SK-N-SH treated with all-trans-retinoic acid at 6 μM for 48 hours (cell line): ENCODE measurements around the gene AKR1B15.

Experiments
- PPARA ChIP-seq: fragments of 250-450 bp; sonication (Bioruptor Pico); IDR thresholded peaks from 2 replicates; pipeline ENCODE4 v1.5.0; 2020; ENCODE audit warnings: mild to moderate bottlenecking, borderline replicate concordance
- ZC3H10 ChIP-seq: fragments of 250-450 bp; sonication (Bioruptor Pico); IDR thresholded peaks from 2 replicates; pipeline ENCODE4 v1.5.1; 2021; ENCODE audit warnings: mild to moderate bottlenecking, moderate library complexity
- TF ChIP-seq, protein P1 (sequence below): fragments of 250-450 bp; sonication (Bioruptor Pico); IDR thresholded peaks from 2 replicates; pipeline ENCODE4 v1.8.0; 2020; ENCODE audit warnings: mild to moderate bottlenecking, moderate library complexity, borderline replicate concordance

- TF ChIP-seq, protein P1, sequence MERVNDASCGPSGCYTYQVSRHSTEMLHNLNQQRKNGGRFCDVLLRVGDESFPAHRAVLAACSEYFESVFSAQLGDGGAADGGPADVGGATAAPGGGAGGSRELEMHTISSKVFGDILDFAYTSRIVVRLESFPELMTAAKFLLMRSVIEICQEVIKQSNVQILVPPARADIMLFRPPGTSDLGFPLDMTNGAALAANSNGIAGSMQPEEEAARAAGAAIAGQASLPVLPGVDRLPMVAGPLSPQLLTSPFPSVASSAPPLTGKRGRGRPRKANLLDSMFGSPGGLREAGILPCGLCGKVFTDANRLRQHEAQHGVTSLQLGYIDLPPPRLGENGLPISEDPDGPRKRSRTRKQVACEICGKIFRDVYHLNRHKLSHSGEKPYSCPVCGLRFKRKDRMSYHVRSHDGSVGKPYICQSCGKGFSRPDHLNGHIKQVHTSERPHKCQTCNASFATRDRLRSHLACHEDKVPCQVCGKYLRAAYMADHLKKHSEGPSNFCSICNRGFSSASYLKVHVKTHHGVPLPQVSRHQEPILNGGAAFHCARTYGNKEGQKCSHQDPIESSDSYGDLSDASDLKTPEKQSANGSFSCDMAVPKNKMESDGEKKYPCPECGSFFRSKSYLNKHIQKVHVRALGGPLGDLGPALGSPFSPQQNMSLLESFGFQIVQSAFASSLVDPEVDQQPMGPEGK (CRISPR knock-in tag), result no peak
- TF ChIP-seq PPARA (no peak), ZC3H10 (CRISPR knock-in tag) (no peak)
These were observed 76.6 kb downstream of the AKR1B15 start for GRCh38 chr7:134625550-134625949.
